HepG2 (cell line): ENCODE results near the gene BUB1. TPM values are rescaled to one million over a fixed set of nuclear protein-coding genes. Genes with fewer than 3 reads are reported as not detected.

ENCODE experiments used
- AFF4 ChIP-seq: sonication (generic); formaldehyde crosslinking; IDR thresholded peaks from 2 replicates; pipeline ENCODE4 v1.4.0; 2020; ENCODE audit warnings: missing genetic modification reagents
- ATF1 ChIP-seq: IDR thresholded peaks from 2 replicates; pipeline ENCODE4 v1.6.1; 2016; ENCODE audit warnings: mild to moderate bottlenecking, control low read depth
- JDP2 ChIP-seq: sonication (generic); formaldehyde crosslinking; IDR thresholded peaks from 2 replicates; pipeline ENCODE4 v1.8.1; 2022; ENCODE audit warnings: missing genetic modification reagents, borderline replicate concordance
- NR2F2 ChIP-seq: IDR thresholded peaks from 2 replicates; pipeline ENCODE4 v1.6.1; 2012; ENCODE audit warnings: low read depth, inconsistent platforms, borderline replicate concordance
- ZBTB42 ChIP-seq: sonication (generic); formaldehyde crosslinking; IDR thresholded peaks from 2 replicates; pipeline ENCODE4 v1.5.0; 2020; ENCODE audit warnings: mild to moderate bottlenecking, missing genetic modification reagents
- ZNF142 ChIP-seq: sonication (generic); formaldehyde crosslinking; IDR thresholded peaks from 2 replicates; pipeline ENCODE4 v1.4.0; 2020; ENCODE audit warnings: missing genetic modification reagents
- ZNF17 ChIP-seq: sonication (generic); formaldehyde crosslinking; IDR thresholded peaks from 2 replicates; pipeline ENCODE4 v1.5.0; 2020; ENCODE audit warnings: mild to moderate bottlenecking, missing genetic modification reagents
- ZNF547 ChIP-seq: sonication (generic); formaldehyde crosslinking; IDR thresholded peaks from 2 replicates; pipeline ENCODE4 v1.5.1; 2020; ENCODE audit warnings: mild to moderate bottlenecking, missing genetic modification reagents
- ZNF674 ChIP-seq: sonication (generic); formaldehyde crosslinking; IDR thresholded peaks from 2 replicates; pipeline ENCODE4 v1.5.0; 2020; ENCODE audit warnings: low read depth, mild to moderate bottlenecking, missing genetic modification reagents
- ZNF678 ChIP-seq: sonication (generic); formaldehyde crosslinking; IDR thresholded peaks from 2 replicates; pipeline ENCODE4 v1.4.0; 2020; ENCODE audit warnings: mild to moderate bottlenecking, missing genetic modification reagents
- ZNF850 ChIP-seq: sonication (generic); formaldehyde crosslinking; conservative IDR thresholded peaks from 2 replicates; pipeline ENCODE4 v1.9.0; 2021; ENCODE audit warnings: mild to moderate bottlenecking, missing genetic modification reagents
- ZSCAN30 ChIP-seq: sonication (generic); formaldehyde crosslinking; IDR thresholded peaks from 2 replicates; pipeline ENCODE4 v1.5.0; 2020; ENCODE audit warnings: mild to moderate bottlenecking, missing genetic modification reagents
- polyA plus RNA-seq, 8 experiments: library from polyadenylated mRNA; depleted of rRNA in 3 of 8; stranded (reverse) in 7 of 8; unstranded in 1 of 8; fragments of >200 nt; fragmentation: Illumina TruSeq in 4 of 8; extraction: Trizol in 4 of 8; gene quantifications; 2 replicates each; pipeline versions ENCODE4 v1.2.1 to v1.2.3, GENCODE V29; 2011 to 2016; ENCODE audit warnings: low read depth in 4 of 8, missing spikeins in 1 of 8, mixed read lengths in 1 of 8; ENCODE audit not compliant: insufficient read depth in 1 of 8
- total RNA-seq, 5 experiments: library from RNA; depleted of rRNA; stranded (reverse); fragments of >200 nt; fragmentation: Illumina TruSeq; extraction: Trizol; gene quantifications; 2 replicates each; pipeline ENCODE4 v1.2.3, GENCODE V29; 2016; ENCODE audit warnings: low read depth in 1 of 5
- TF ChIP-seq, protein P1 (sequence below): sonication (generic); formaldehyde crosslinking; IDR thresholded peaks from 2 replicates; pipeline ENCODE4 v1.5.1; 2020; ENCODE audit warnings: missing genetic modification reagents, mild to moderate bottlenecking, borderline replicate concordance
- TF ChIP-seq, protein P2 (sequence below): sonication (generic); formaldehyde crosslinking; IDR thresholded peaks from 2 replicates; pipeline ENCODE4 v1.5.0; 2020; ENCODE audit warnings: missing genetic modification reagents

BUB1 gene
- total and polyA plus RNA-seq, 2 of the 13 experiments (the other 11 are each of a cell fraction or from before 2014, with no cell fraction given) = 27.8 to 52.6 TPM

DNA sequence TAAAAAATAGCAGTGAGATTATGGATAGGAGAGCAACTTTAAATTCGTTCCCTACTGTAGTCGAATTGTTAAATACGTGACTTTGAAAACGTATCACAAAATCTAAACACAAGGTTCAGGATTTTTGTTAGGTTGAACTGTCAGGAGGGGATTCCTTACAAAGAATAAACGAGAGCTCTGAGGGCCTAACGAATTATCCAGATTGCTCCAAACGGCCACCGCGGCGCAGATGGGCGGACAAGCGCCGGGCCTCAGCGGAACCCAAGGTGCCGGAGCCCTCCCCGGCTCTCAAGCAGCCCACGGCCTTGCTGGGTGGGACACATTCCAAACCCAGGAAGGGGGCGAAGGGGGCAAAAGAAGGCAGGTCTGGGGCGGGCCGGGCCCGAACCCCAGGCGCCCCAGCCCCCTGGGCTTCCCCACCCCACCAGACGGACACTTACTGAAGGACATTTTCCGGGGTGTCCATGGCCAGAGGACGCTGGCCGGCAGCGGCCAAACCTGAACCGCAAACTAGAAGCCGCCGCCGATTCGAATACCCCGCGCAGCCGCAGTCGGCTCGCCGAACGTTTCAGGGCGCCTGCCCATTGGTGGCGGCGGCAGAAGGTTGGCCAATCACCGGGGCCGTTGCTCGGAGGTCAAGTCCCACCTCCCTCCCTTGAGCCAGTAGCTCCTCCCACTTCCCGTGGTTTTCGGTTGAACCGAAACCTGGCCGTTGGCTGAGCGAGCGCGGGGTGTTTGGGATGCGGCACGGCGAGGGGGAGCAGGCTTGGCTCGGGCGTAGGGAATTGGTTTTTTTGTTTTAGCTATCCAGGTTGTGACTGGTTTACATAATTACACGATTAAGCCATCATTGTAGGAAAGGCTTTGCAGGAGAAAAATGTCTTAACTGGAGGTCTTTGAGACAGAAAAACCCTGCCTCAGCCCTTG lies at the start of gene BUB1 (continued):
- TF ChIP-seq AFF4 (CRISPR knock-in tag) = no peak
- TF ChIP-seq ZNF678 = peak; percentile 41; the same call in 1 of the 2 replicates
- TF ChIP-seq ZNF547 = peak; percentile 49; the same call in 1 of the 2 replicates
- no peak for TF ChIP-seq JDP2 (CRISPR knock-in tag)
- TF ChIP-seq, protein P1, sequence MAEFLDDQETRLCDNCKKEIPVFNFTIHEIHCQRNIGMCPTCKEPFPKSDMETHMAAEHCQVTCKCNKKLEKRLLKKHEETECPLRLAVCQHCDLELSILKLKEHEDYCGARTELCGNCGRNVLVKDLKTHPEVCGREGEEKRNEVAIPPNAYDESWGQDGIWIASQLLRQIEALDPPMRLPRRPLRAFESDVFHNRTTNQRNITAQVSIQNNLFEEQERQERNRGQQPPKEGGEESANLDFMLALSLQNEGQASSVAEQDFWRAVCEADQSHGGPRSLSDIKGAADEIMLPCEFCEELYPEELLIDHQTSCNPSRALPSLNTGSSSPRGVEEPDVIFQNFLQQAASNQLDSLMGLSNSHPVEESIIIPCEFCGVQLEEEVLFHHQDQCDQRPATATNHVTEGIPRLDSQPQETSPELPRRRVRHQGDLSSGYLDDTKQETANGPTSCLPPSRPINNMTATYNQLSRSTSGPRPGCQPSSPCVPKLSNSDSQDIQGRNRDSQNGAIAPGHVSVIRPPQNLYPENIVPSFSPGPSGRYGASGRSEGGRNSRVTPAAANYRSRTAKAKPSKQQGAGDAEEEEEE (CRISPR knock-in tag) = 0 out of 2 replicates have a peak, but pooled peaks have one; percentile 28
- TF ChIP-seq ZNF850 (CRISPR knock-in tag) = no peak
- TF ChIP-seq NR2F2 = peak; percentile 29; the same call in 1 of the 2 replicates
- no peak for TF ChIP-seq ZNF674
- 0 out of 2 replicates have a peak, but pooled peaks have one; percentile 87 for TF ChIP-seq ZBTB42
- no peak for TF ChIP-seq ZSCAN30 (CRISPR knock-in tag)
- TF ChIP-seq ZNF142 (CRISPR knock-in tag) = 0 out of 2 replicates have a peak, but pooled peaks have one; percentile 8
- no peak for TF ChIP-seq ZNF17 (CRISPR knock-in tag)
- TF ChIP-seq, protein P2, sequence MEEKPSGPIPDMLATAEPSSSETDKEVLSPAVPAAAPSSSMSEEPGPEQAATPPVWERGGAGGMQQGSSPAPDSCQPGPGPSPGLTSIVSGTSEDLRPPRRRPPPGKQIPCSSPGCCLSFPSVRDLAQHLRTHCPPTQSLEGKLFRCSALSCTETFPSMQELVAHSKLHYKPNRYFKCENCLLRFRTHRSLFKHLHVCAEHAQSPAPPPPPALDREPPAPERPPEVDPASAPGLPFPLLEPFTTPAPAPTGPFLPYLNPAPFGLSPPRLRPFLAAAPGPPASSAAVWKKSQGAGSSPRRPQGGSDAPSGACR (CRISPR knock-in tag) = no peak
- TF ChIP-seq ATF1 (CRISPR knock-in tag) = no peak
